GM12891 (cell line): ENCODE measurements around the gene AHCYL2.

Experiments used
- PAX5 ChIP-seq: IDR thresholded peaks from 2 replicates; pipeline ENCODE4 v1.6.1; 2011; ENCODE audit warnings: low read length, moderate library complexity, mild to moderate bottlenecking; ENCODE audit not compliant: insufficient read depth, severe bottlenecking
- POLR2A ChIP-seq: IDR thresholded peaks from 2 replicates; pipeline ENCODE4 v1.6.1; 2011; ENCODE audit warnings: low read depth, low read length, control low read depth
- POU2F2 ChIP-seq: IDR thresholded peaks from 2 replicates; pipeline ENCODE4 v1.6.1; 2011; ENCODE audit warnings: low read depth, mild to moderate bottlenecking, control low read depth, low read length, moderate library complexity
- TAF1 ChIP-seq: IDR thresholded peaks from 2 replicates; pipeline ENCODE4 v1.6.1; 2011; ENCODE audit warnings: low read depth, low read length, control low read depth

GRCh38 chr7:129427526-129428045 lies 202.8 kb downstream of the AHCYL2 start:
- TF ChIP-seq POU2F2 (no peak), POLR2A (no peak), TAF1 (no peak), PAX5 (no peak)
